Measurements from ENCODE around the gene IGSF21. TPM values are rescaled to one million over a fixed set of nuclear protein-coding genes. Genes with fewer than 3 reads are reported as not detected.

Gene IGSF21
- polyA plus RNA-seq, 1 donor (not counting 4 experiments of a cell fraction or from before 2014, with no cell fraction given): not detected

DNA sequence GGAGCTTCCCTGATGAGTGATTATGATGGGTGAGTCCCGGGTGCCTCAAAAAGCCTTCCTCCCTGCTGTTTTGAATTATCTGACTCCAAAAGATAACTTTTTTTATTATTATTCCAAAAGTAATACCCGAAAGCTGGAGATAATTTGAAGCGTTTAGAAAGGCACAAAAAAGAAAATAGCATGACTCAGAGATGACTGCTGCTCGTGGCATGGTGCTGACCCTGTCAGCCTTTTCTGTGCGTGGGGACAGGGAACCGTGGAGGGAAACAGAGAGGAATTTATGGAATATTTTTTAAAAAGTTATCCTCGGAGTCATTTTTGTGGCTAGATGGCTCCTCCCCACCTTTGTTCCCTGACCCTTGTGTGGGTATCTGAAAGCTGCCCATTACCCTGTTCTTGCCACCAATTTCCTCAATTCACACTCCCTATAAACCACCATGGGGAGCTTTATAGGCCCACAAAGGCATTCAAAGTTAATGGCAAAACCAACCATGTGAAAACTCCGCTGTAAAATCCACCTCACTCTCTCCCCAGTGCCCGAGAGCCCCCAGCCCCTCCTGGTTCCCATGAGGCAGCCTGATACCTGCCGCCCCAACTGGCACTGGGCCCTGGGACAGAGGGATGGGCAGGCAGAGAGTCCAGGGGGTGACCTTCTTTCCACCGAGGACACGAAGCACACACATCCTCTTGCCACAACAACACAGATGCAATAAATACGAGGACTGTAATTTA lies 37.5 kb downstream of the IGSF21 start:
- H3K4me2 ChIP-seq (ENCODE audit: control insufficient read depth, extremely low read depth, insufficient read depth, low read depth, low read length): no peak overlapping the region
- no peak for TF ChIP-seq EZH2 (IDR thresholded peaks at IDR 0.05; ENCODE audit: low read length)
- TF ChIP-seq, protein P1, sequence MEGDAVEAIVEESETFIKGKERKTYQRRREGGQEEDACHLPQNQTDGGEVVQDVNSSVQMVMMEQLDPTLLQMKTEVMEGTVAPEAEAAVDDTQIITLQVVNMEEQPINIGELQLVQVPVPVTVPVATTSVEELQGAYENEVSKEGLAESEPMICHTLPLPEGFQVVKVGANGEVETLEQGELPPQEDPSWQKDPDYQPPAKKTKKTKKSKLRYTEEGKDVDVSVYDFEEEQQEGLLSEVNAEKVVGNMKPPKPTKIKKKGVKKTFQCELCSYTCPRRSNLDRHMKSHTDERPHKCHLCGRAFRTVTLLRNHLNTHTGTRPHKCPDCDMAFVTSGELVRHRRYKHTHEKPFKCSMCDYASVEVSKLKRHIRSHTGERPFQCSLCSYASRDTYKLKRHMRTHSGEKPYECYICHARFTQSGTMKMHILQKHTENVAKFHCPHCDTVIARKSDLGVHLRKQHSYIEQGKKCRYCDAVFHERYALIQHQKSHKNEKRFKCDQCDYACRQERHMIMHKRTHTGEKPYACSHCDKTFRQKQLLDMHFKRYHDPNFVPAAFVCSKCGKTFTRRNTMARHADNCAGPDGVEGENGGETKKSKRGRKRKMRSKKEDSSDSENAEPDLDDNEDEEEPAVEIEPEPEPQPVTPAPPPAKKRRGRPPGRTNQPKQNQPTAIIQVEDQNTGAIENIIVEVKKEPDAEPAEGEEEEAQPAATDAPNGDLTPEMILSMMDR (optimal IDR thresholded peaks at IDR 0.05 in 1 of 3, IDR thresholded peaks at IDR 0.05 in 1 of 3, conservative IDR thresholded peaks at IDR 0.05 in 1 of 3; ENCODE audit: extremely low read depth in 1 of 3, insufficient read depth in 2 of 3, low read length in 3 of 3): no peak
- H3K9me1 ChIP-seq (ENCODE audit: control insufficient read depth, extremely low read depth, insufficient read depth, low read length): no peaks in the 10 kb centered on the region
- H3K4me3 ChIP-seq (ENCODE audit: control insufficient read depth in 2 of 3, extremely low read depth in 1 of 3, insufficient read depth in 2 of 3, low read depth in 1 of 3, low read length in 3 of 3): no peak overlapping the region
- DNase-seq (ENCODE audit: low read depth, low spot score): no peak
- no peaks in the 10 kb centered on the region for H3K79me2 ChIP-seq (ENCODE audit: control insufficient read depth, insufficient read depth, low read length)
- H4K20me1 ChIP-seq (ENCODE audit: control insufficient read depth, extremely low read depth, insufficient read depth, low read length): no peaks in the 10 kb centered on the region
- H3K4me1 ChIP-seq (ENCODE audit: control insufficient read depth, extremely low read depth, insufficient read depth, low read length): no peaks in the 10 kb centered on the region
- H3K9ac ChIP-seq (ENCODE audit: control insufficient read depth, extremely low read depth, insufficient read depth, low read length): no peak overlapping the region
- H2AFZ ChIP-seq (ENCODE audit: control insufficient read depth, low read length): no peak overlapping the region
- H3K9me3 ChIP-seq (ENCODE audit: control insufficient read depth, low read depth, low read length): no peaks in the 10 kb centered on the region
- FAIRE-seq: no peak
- dilution Hi-C loops (cut with MboI; ENCODE audit: extremely low pct_ligation_motif_present, low sequenced_read_pairs): no loop called here
- H3K27me3 ChIP-seq (ENCODE audit: control insufficient read depth, extremely low read depth, insufficient read depth, low read length): no peaks in the 10 kb centered on the region
- no peaks in the 10 kb centered on the region for H3K36me3 ChIP-seq (ENCODE audit: control insufficient read depth in 2 of 2, extremely low read depth in 1 of 2, insufficient read depth in 2 of 2, low read length in 2 of 2)
- H3K27ac ChIP-seq (ENCODE audit: control insufficient read depth, insufficient read depth, low read length): no peak overlapping the region

DNA sequence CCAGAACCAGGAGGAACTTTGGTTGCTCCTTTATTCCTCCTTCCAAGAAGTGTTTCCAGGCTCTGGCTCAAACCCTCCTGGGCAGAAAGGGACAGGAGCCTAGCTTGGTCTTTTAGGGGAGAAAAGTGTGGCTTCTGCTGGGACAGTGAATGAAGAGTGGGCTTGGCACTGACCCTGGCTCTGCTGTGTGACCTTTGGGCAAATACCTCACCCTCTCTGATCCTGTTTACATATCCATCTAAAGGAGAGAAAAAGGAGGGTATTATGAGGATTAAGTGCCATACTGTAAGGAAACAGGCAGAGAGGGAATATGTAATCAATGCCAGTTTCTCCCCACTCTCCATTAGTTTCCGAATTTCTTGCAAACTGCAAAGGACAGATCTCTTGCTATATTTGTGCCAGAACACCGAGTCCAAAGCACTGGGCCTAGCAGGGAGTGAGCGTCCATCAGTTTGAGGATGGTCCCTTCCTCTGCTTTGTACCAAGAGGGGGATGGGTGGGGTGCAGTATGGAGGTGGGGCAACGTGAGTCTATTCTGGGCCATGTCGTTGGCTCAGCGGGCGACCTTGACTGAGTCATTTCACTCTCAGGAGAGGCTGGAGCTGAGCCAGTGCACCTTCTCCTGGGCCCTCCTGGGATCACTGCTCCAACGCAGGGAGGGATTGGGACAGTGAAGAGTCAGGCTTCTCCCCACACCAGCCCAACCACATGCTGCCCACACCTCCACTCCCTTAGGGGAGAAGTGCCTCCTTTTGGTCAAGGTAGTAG lies 38.4 kb downstream of the IGSF21 start:
- Histone ChIP-seq H3K4me1 (ENCODE audit: control insufficient read depth, extremely low read depth, insufficient read depth, low read length) (no peaks in the 10 kb centered on the region), H3K36me3 (ENCODE audit: control insufficient read depth in 2 of 2, extremely low read depth in 1 of 2, insufficient read depth in 2 of 2, low read length in 2 of 2) (no peaks in the 10 kb centered on the region), H3K9me3 (ENCODE audit: control insufficient read depth, low read depth, low read length) (no peaks in the 10 kb centered on the region), H2AFZ (ENCODE audit: control insufficient read depth, low read length) (no peak overlapping the region), H4K20me1 (ENCODE audit: control insufficient read depth, extremely low read depth, insufficient read depth, low read length) (no peaks in the 10 kb centered on the region), H3K9ac (ENCODE audit: control insufficient read depth, extremely low read depth, insufficient read depth, low read length) (no peak overlapping the region), H3K27ac (ENCODE audit: control insufficient read depth, insufficient read depth, low read length) (no peak overlapping the region), H3K9me1 (ENCODE audit: control insufficient read depth, extremely low read depth, insufficient read depth, low read length) (no peaks in the 10 kb centered on the region), H3K79me2 (ENCODE audit: control insufficient read depth, insufficient read depth, low read length) (no peaks in the 10 kb centered on the region), H3K4me3 (ENCODE audit: control insufficient read depth in 2 of 3, extremely low read depth in 1 of 3, insufficient read depth in 2 of 3, low read depth in 1 of 3, low read length in 3 of 3) (no peak overlapping the region), H3K27me3 (ENCODE audit: control insufficient read depth, extremely low read depth, insufficient read depth, low read length) (no peaks in the 10 kb centered on the region), H3K4me2 (ENCODE audit: control insufficient read depth, extremely low read depth, insufficient read depth, low read depth, low read length) (no peak overlapping the region)
- TF ChIP-seq, protein P1 (optimal IDR thresholded peaks at IDR 0.05 in 1 of 3, IDR thresholded peaks at IDR 0.05 in 1 of 3, conservative IDR thresholded peaks at IDR 0.05 in 1 of 3; ENCODE audit: extremely low read depth in 1 of 3, insufficient read depth in 2 of 3, low read length in 3 of 3): no peak
- TF ChIP-seq EZH2 (IDR thresholded peaks at IDR 0.05; ENCODE audit: low read length): no peak
- DNase-seq (ENCODE audit: low read depth, low spot score): no peak
- dilution Hi-C loops (cut with MboI; ENCODE audit: extremely low pct_ligation_motif_present, low sequenced_read_pairs): no loop called here
- no peak for FAIRE-seq

All from keratinocyte (primary cell).